Gastrocnemius medialis (tissue), 4 donors: ENCODE results near the gene CAMTA1. TPM values are rescaled to one million over a fixed set of nuclear protein-coding genes. Genes with fewer than 3 reads are reported as not detected.

ENCODE experiments used
- ATAC-seq, 2 donors: fragments of 150-250 bp; one replicate each; pipeline ENCODE4 v1.9.1; 2016
- DNase-seq, 2 donors: peaks; one replicate each; pipeline ENCODE4 v3.0.0-alpha.2; 2019
- H3K27ac ChIP-seq, 4 donors: fragments of 200-600 bp; sonication (generic); 1 replicate in 1 of 4; 2 replicates in 3 of 4; pipeline ENCODE4 v1.5.1; 2016 to 2018; ENCODE audit warnings: mild to moderate bottlenecking in 2 of 4, moderate library complexity in 1 of 4
- H3K27me3 ChIP-seq, 3 donors: fragments of 200-600 bp; sonication (generic) in 2 of 3; 1 replicate in 1 of 3; 2 replicates in 2 of 3; pipeline versions ENCODE4 v1.5.1 to v1.6.0; 2016 to 2019; ENCODE audit warnings: mild to moderate bottlenecking in 1 of 3, moderate library complexity in 1 of 3
- H3K36me3 ChIP-seq, 2 donors: fragments of 200-600 bp; sonication (generic) in 1 of 2; one replicate each; pipeline ENCODE4 v1.5.1; 2017 to 2018
- H3K4me1 ChIP-seq, 2 donors: fragments of 200-600 bp; sonication (generic) in 1 of 2; one replicate each; pipeline ENCODE4 v1.5.1; 2016 to 2017; ENCODE audit warnings: mild to moderate bottlenecking in 2 of 2
- H3K4me3 ChIP-seq, 4 donors: fragments of 200-600 bp; sonication (generic) in 3 of 4; 1 replicate in 1 of 4; 2 replicates in 3 of 4; pipeline ENCODE4 v1.5.1; 2016 to 2019; ENCODE audit warnings: mild to moderate bottlenecking in 2 of 4
- H3K9me3 ChIP-seq, 3 donors: fragments of 200-600 bp; sonication (generic) in 2 of 3; 1 replicate in 1 of 3; 2 replicates in 2 of 3; pipeline ENCODE4 v1.5.1; 2016 to 2019
- CTCF ChIP-seq, 5 experiments: fragments of 450-650 bp in 3 of 5; fragments of 200-600 bp in 2 of 5; sonication (generic) in 2 of 5; IDR thresholded peaks in 4 of 5; conservative IDR thresholded peaks in 1 of 5; 1 replicate in 4 of 5; 2 replicates in 1 of 5; pipeline ENCODE4 v1.5.1; 2016 to 2019; ENCODE audit warnings: antibody characterized with exemption in 5 of 5, mild to moderate bottlenecking in 3 of 5, moderate library complexity in 3 of 5
- POLR2A ChIP-seq, 2 donors: fragments of 450-650 bp; IDR thresholded peaks; one replicate each; pipeline ENCODE4 v1.6.1; 2017; ENCODE audit warnings: antibody characterized with exemption in 2 of 2, mild to moderate bottlenecking in 2 of 2, moderate library complexity in 2 of 2
- in situ Hi-C, 4 donors: fragments of 200-750 bp; cut with MboI; loops; one replicate each; pipeline versions ENCODE4 v1.15.0 to v1.8.0; 2017; ENCODE audit warnings: low sequenced_read_pairs in 4 of 4
- intact Hi-C: fragments of 100-400 bp; cut with DNase I; formaldehyde crosslinking; loops from one replicate; pipeline ENCODE4 v1.15.1; 2023; ENCODE audit warnings: low total_unique reads
- total RNA-seq, 4 donors: library from RNA; depleted of rRNA; stranded (reverse); fragments of >200 nt; gene quantifications; one replicate each; pipeline versions ENCODE4 v1.1.0 to v1.2.3, GENCODE V29; 2016

Gene CAMTA1
- total RNA-seq, 4 donors from 2014 or later, result 60.5 to 113 (median 70.4) TPM

- ATAC-seq (no peak), DNase-seq (no peak)
- peaks cover 0 to 7% (median 0%) of the 10 kb centered on the region in 3 donors for H3K27me3 ChIP-seq
- intact Hi-C loops, result no loop called here
- in situ Hi-C loops, result no loop called here
- no peak overlapping the region for H3K4me3 ChIP-seq
- H3K27ac ChIP-seq, result no peak overlapping the region
- no peaks in the 10 kb centered on the region for H3K9me3 ChIP-seq
- no peak for TF ChIP-seq POLR2A (IDR thresholded peaks at IDR 0.05)
- TF ChIP-seq CTCF (IDR thresholded peaks at IDR 0.05 in 4 of 5, conservative IDR thresholded peaks at IDR 0.05 in 1 of 5), result no peak
- H3K36me3 ChIP-seq, result no peaks in the 10 kb centered on the region
- H3K4me1 ChIP-seq, result peaks cover 0 to 5% of the 10 kb centered on the region in 2 donors
These were observed 122.6 kb downstream of the CAMTA1 start for GRCh38 chr1:6907676-6908434.

GRCh38 chr1:6909401-6909800, 124.1 kb downstream of the CAMTA1 start:
- TF ChIP-seq CTCF (IDR thresholded peaks at IDR 0.05 in 4 of 5, conservative IDR thresholded peaks at IDR 0.05 in 1 of 5) (no peak), POLR2A (IDR thresholded peaks at IDR 0.05) (no peak)
- DNase-seq (no peak), ATAC-seq (no peak)
- peaks cover 0 to 10% (median 0%) of the 10 kb centered on the region in 3 donors for H3K27me3 ChIP-seq
- in situ Hi-C loops (no loop called here), intact Hi-C loops (no loop called here)
- peaks cover 0 to 5% of the 10 kb centered on the region in 2 donors for H3K4me1 ChIP-seq
- no peak overlapping the region for H3K4me3 ChIP-seq
- H3K27ac ChIP-seq, result no peak overlapping the region
- H3K9me3 ChIP-seq, result no peaks in the 10 kb centered on the region
- H3K36me3 ChIP-seq, result no peaks in the 10 kb centered on the region

- H3K4me1 ChIP-seq, result peaks cover 0 to 5% of the 10 kb centered on the region in 2 donors
- no peak overlapping the region for H3K27ac ChIP-seq
- in situ Hi-C loops, result no loop called here
- peaks cover 0 to 10% (median 3%) of the 10 kb centered on the region in 3 donors for H3K27me3 ChIP-seq
- DNase-seq (no peak), ATAC-seq (no peak)
- intact Hi-C loops, result no loop called here
- H3K36me3 ChIP-seq, result no peaks in the 10 kb centered on the region
- no peak for TF ChIP-seq POLR2A (IDR thresholded peaks at IDR 0.05)
- no peak for TF ChIP-seq CTCF (IDR thresholded peaks at IDR 0.05 in 4 of 5, conservative IDR thresholded peaks at IDR 0.05 in 1 of 5)
- H3K4me3 ChIP-seq, result no peak overlapping the region
- H3K9me3 ChIP-seq, result no peaks in the 10 kb centered on the region
These were observed 124.6 kb downstream of the CAMTA1 start for GRCh38 chr1:6909857-6910256.

GRCh38 chr1:6911021-6911941, 126.0 kb downstream of the CAMTA1 start:
- DNase-seq, result no peak
- no peak for ATAC-seq
- H3K4me3 ChIP-seq, result no peak overlapping the region
- intact Hi-C loops (no loop called here), in situ Hi-C loops (no loop called here)
- H3K27me3 ChIP-seq, result peaks cover 0 to 10% (median 3%) of the 10 kb centered on the region in 3 donors
- no peak overlapping the region for H3K27ac ChIP-seq
- H3K36me3 ChIP-seq, result no peaks in the 10 kb centered on the region
- TF ChIP-seq POLR2A (IDR thresholded peaks at IDR 0.05) (no peak), CTCF (IDR thresholded peaks at IDR 0.05 in 4 of 5, conservative IDR thresholded peaks at IDR 0.05 in 1 of 5) (no peak)
- no peaks in the 10 kb centered on the region for H3K9me3 ChIP-seq
- no peaks in the 10 kb centered on the region for H3K4me1 ChIP-seq
